DOHH2 (cell line): ENCODE data around the gene CEP44.

Experiments
- H3F3A ChIP-seq: fragments of 200-600 bp; sonication (generic), shearing (Covaris generic); 2 replicates; pipeline ENCODE4 v1.6.0; 2016; ENCODE audit warnings: antibody characterized with exemption, mild to moderate bottlenecking; ENCODE audit not compliant: control insufficient read depth, insufficient read depth
- H3K27ac ChIP-seq: fragments of 200-600 bp; sonication (generic); 2 replicates; pipeline ENCODE4 v1.5.1; 2014; ENCODE audit warnings: low read depth, mild to moderate bottlenecking, low read length, moderate library complexity
- H3K27me3 ChIP-seq: fragments of 200-600 bp; sonication (generic); 2 replicates; pipeline ENCODE4 v1.6.1; 2014; ENCODE audit warnings: mild to moderate bottlenecking, low read length, mixed read lengths; ENCODE audit not compliant: control insufficient read depth
- H3K36me3 ChIP-seq: fragments of 200-600 bp; sonication (generic); 2 replicates; pipeline ENCODE4 v1.6.1; 2014; ENCODE audit warnings: mild to moderate bottlenecking, low read length, moderate library complexity, mixed read lengths; ENCODE audit not compliant: control insufficient read depth
- H3K4me1 ChIP-seq: fragments of 200-600 bp; sonication (generic); 2 replicates; pipeline ENCODE4 v1.6.1; 2014; ENCODE audit warnings: mild to moderate bottlenecking, low read length, mixed read lengths; ENCODE audit not compliant: control insufficient read depth
- H3K4me2 ChIP-seq: fragments of 200-600 bp; sonication (generic); 2 replicates; pipeline ENCODE4 v1.6.0; 2014; ENCODE audit warnings: mild to moderate bottlenecking, low read length, moderate library complexity
- H3K4me3 ChIP-seq: fragments of 200-600 bp; sonication (generic); 2 replicates; pipeline ENCODE4 v1.5.1; 2014; ENCODE audit warnings: mild to moderate bottlenecking, low read length, mixed read lengths
- H3K79me2 ChIP-seq: fragments of 200-600 bp; sonication (generic); 2 replicates; pipeline ENCODE4 v1.6.1; 2014; ENCODE audit warnings: mild to moderate bottlenecking, low read length, mixed read lengths; ENCODE audit not compliant: control insufficient read depth
- H3K9me2 ChIP-seq: fragments of 200-600 bp; sonication (generic); replicated peaks from 2 replicates; pipeline ENCODE4 v1.6.1; 2014; ENCODE audit warnings: mild to moderate bottlenecking, low read length, mixed read lengths; ENCODE audit not compliant: control insufficient read depth
- H3K9me3 ChIP-seq: fragments of 200-600 bp; sonication (generic); 2 replicates; pipeline ENCODE4 v1.6.1; 2014; ENCODE audit warnings: antibody characterized with exemption, low read length, mixed read lengths; ENCODE audit not compliant: control insufficient read depth, insufficient read depth
- H4K20me1 ChIP-seq: fragments of 200-600 bp; sonication (generic); 2 replicates; pipeline ENCODE4 v1.6.0; 2014; ENCODE audit warnings: low read depth, mild to moderate bottlenecking, antibody characterized with exemption, low read length, moderate library complexity; ENCODE audit not compliant: control insufficient read depth, insufficient read depth
- EZH2phosphoT487 ChIP-seq: fragments of 200-600 bp; sonication (generic); IDR thresholded peaks from 2 replicates; pipeline ENCODE4 v1.6.1; 2017; ENCODE audit warnings: borderline replicate concordance, mild to moderate bottlenecking, antibody characterized with exemption, low read length, moderate library complexity, mixed read lengths
- TF ChIP-seq, protein P1 (sequence below): fragments of 200-600 bp; sonication (generic); IDR thresholded peaks from one replicate; pipeline ENCODE4 v1.5.1; 2014; ENCODE audit warnings: antibody characterized with exemption, mild to moderate bottlenecking, low read depth, low read length; ENCODE audit not compliant: poor library complexity, severe bottlenecking

Gene CEP44

DNA sequence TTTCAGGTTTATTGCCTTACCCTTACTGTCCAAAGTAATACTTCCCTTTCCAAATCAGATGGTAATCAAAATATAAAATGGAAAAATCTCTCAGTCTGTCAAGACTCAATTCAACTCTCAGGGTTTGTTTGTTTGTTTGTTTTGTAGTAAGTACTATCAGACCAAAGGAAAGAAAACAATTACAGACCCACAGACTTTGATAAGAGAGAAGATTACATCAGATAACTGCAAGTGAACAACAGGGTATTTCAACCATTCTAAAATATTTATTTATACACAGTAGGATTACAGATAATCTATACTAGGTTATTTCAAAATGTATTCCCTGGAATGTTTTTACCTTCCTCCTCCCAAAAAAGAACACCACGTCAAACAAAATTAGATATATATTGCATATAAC is 29.1 kb upstream of the CEP44 start:
- no peak for TF ChIP-seq EZH2phosphoT487
- TF ChIP-seq, protein P1, sequence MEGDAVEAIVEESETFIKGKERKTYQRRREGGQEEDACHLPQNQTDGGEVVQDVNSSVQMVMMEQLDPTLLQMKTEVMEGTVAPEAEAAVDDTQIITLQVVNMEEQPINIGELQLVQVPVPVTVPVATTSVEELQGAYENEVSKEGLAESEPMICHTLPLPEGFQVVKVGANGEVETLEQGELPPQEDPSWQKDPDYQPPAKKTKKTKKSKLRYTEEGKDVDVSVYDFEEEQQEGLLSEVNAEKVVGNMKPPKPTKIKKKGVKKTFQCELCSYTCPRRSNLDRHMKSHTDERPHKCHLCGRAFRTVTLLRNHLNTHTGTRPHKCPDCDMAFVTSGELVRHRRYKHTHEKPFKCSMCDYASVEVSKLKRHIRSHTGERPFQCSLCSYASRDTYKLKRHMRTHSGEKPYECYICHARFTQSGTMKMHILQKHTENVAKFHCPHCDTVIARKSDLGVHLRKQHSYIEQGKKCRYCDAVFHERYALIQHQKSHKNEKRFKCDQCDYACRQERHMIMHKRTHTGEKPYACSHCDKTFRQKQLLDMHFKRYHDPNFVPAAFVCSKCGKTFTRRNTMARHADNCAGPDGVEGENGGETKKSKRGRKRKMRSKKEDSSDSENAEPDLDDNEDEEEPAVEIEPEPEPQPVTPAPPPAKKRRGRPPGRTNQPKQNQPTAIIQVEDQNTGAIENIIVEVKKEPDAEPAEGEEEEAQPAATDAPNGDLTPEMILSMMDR: no peak
- Histone ChIP-seq H3K4me3 (no peak overlapping the region), H3K27me3 (no peaks in the 10 kb centered on the region), H3F3A (no peaks in the 10 kb centered on the region), H3K4me2 (no peak overlapping the region), H3K9me2 (no peaks in the 10 kb centered on the region), H3K4me1 (no peaks in the 10 kb centered on the region), H3K36me3 (no peaks in the 10 kb centered on the region), H3K27ac (no peak overlapping the region), H3K9me3 (no peaks in the 10 kb centered on the region), H3K79me2 (no peaks in the 10 kb centered on the region), H4K20me1 (no peaks in the 10 kb centered on the region)

DNA sequence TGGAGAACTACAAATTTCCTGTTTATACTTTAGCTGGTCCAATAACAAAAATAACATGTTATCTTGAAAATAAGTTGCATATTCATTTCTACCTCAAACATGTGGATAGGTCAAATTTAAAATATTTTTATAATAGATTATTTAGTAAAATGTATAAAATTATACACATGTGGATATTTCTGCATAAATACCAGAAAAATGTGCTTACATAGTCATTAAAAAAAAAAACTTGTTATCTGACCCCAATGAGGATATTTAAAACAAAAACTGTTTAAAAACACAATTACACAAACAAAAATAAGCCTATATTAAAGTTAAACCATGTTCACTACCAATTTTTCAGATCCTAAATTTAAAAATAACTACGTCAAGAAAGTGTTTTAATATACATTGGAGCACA is 28.3 kb upstream of the CEP44 start:
- no peaks in the 10 kb centered on the region for H3K27me3 ChIP-seq
- no peak for TF ChIP-seq EZH2phosphoT487
- TF ChIP-seq, protein P1: no peak
- H3K4me2 ChIP-seq: no peak overlapping the region

DNA sequence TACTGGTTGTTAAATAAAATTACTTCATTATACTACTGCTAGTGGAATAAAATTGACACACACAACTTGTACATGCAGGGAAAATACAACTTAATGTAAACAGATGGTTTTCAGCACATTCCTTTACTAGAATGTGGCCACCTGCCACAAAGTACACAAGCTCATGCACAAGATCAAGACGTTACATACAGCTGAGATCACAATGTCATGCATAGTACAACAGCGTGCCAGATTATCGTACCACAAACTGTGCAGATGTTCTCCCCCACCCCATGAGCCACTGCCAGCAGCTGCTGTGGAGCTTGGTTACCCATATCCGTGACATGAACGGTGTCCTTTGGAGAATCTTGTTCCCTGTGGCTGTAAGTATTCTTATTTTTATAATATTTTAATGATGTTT is 27.9 kb upstream of the CEP44 start:
- Histone ChIP-seq H3K4me2 (no peak overlapping the region), H3K27me3 (no peaks in the 10 kb centered on the region), H3F3A (no peaks in the 10 kb centered on the region), H4K20me1 (no peaks in the 10 kb centered on the region), H3K9me2 (no peaks in the 10 kb centered on the region), H3K9me3 (no peaks in the 10 kb centered on the region), H3K4me3 (no peak overlapping the region), H3K4me1 (no peaks in the 10 kb centered on the region), H3K27ac (no peak overlapping the region), H3K36me3 (no peaks in the 10 kb centered on the region), H3K79me2 (no peaks in the 10 kb centered on the region)
- no peak for TF ChIP-seq EZH2phosphoT487
- TF ChIP-seq, protein P1: no peak

More for the DNA sequence above, 28.3 kb upstream of the CEP44 start:
- Histone ChIP-seq H3F3A (no peaks in the 10 kb centered on the region), H3K9me2 (no peaks in the 10 kb centered on the region), H3K4me1 (no peaks in the 10 kb centered on the region), H3K4me3 (no peak overlapping the region), H3K9me3 (no peaks in the 10 kb centered on the region), H4K20me1 (no peaks in the 10 kb centered on the region), H3K79me2 (no peaks in the 10 kb centered on the region), H3K36me3 (no peaks in the 10 kb centered on the region), H3K27ac (no peak overlapping the region)
